Stimulated activated CD8-positive, alpha-beta memory T cell treated with anti-CD3 and anti-CD28 coated beads, Interleukin-7, amount 100 ng/mL, for 1 hour (primary cell): ENCODE measurements around the gene COL25A1.
"Not testable (repeated sequence)": the region's sequence is repeated elsewhere in the genome, so short reads cannot be mapped to it uniquely, and the experiment has no call there.

Source experiments
- DNase-seq, 2 donors: peaks; one replicate each; pipeline ENCODE4 v3.0.0-alpha.2; 2020; ENCODE audit warnings: low read depth in 2 of 2

The COL25A1 gene

DNA sequence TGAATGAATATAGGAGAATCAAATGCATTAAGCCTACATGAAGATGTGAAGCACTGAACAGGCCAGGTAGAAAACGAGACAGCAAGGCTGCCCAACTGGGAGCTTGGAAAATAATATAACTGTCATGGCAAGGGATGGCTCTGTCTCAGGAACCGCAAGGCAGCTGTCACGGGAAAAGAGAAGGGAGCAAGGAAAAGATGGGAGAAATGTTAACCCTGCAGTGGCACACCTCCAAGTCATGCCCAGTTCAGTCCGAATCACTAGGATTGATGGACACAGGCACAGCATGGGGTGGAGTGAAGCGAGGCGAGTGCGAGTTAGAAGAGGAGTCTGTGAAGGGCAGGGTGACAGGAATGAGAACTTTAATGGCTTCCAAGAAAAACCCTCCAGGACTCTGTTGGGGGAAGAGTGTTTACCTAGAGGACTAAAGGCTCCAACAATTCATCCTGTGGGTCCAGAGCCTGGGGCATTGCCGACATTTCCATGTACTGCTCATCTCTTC lies 395.5 kb downstream of the COL25A1 start:
- no peak for DNase-seq

- no peak for DNase-seq
These were observed 396.5 kb downstream of the COL25A1 start for GRCh38 chr4:108906006-108906405.

DNA sequence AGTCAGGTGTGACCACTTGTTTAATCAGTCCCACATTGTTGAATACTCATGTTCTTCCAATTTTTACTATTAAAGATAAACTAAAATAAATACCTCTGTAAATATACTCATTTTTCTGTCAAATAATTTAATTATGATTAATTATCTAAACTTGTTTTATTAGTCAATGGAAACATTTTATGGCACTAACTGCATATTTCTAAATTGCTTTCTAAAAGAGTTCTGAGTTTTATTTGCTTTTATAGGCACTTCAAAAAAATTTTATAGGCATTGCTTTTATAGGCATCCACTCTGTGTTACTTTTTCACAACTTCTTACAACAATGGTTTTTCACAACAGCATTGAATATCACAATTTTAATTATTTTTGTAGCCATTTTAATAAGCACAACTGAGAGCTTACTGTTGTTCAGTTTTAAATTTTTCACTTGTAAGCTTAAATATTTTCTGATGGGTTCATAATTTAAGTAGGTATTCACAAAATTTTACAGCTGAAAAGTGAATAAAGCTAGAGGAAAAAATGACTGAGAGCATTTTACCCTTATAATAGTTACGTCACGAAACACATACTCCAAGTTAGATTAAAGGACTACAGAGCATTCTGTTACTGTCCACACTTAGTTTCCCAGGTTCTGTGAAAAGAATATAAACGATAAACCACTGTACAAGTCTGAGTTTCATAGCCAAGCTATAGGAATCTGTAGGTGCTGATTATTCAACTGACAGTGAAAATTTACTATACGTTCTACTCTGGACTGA lies 398.8 kb downstream of the COL25A1 start:
- no peak for DNase-seq

DNA sequence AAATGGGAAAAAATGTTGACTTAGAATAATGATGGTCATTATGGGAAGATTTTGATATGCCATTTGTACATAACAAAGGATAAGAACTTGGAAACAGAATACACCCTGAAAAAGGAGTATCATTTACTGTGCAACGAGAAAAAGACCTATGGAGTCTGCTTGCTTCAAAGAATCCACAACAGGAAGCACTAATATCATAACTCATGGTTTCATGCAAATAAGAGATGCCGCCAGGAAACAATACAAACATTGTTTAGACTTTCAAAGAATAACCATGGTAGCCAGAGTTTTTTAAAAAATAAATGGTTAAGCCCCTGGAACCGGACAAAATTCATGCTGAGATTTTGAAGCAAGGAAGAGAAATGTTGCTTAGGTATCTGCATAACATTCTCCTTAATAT lies 399.7 kb downstream of the COL25A1 start:
- no peak for DNase-seq

DNA sequence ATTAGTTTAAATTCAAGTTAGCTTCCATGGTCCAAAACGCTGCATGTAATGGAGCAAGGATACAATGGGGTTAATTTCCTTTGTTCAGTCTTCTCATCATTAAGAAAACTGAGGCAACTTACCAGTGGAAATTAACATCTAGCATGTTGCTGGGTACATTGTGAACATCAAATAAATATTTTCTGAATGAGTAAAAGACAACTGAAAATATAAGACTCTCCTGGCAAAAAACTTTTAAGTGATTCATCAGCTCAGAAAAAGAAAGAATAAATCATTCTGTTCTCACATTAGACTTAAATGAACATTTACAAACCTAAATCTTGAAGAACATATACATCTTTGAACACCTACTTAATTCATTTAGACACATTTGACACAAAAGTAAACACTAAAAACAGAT lies 401.2 kb downstream of the COL25A1 start:
- DNase-seq = no peak

DNA sequence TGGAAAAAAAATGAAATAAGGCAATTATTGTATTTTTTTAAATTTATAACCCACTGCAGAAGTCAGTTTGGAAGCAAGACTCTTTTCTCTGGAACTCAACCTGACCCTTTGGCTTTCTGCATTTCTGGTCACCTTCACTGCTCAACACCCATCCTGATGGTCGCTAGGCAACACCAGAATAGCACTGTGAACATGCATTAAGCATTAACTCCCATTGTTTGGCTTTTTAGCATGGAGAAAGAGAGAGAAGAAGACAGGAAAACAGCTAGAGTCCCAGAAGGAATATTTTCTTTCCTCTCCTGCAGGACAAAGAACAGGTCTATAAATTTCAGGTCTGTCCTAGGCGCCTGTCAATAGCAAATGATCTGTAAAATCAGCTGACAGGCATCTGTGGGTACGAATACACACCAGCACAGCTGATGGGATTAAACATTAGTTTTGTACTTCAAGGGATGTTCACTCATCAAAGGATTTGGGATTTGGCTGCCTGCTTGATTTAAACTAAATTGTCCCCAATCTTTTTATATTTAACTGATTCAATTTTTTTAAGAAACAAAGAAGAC lies 402.4 kb downstream of the COL25A1 start:
- no peak for DNase-seq

- no peak for DNase-seq
These were observed 409.0 kb downstream of the COL25A1 start for GRCh38 chr4:108893468-108893867.

DNA sequence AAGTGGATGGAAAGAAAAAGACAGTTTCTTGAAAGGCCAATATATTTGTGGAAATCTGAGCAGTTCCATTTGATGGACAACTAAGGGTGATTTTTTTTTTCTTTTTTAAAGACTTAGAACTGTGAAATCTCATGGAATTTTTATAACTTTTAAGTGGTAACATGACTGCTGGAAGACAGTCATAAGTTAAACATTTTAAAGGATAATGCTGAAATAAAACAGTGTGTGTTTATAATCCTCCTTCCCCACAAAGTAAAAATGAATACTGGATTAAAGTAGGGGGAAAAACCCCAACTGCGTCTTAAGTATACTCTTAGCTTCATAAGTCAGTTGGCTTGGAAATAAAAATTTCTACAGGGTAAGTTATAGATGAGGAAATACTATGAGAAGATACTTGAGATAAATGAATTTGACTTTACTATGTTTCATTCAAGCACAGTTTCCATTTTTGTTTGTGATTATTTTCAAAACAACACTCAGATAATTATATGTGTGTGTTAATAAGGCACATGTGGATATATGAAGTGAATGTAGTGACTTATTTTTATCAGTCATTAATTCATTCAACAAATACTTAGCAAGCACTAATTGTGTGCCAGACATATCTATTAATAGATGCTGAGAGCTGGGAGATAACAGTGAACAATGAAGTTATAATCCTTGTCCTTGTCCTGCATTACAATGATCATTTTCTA lies 410.4 kb downstream of the COL25A1 start:
- DNase-seq = no peak

- no peak for DNase-seq
These were observed 412.0 kb downstream of the COL25A1 start for GRCh38 chr4:108890484-108890881.

GRCh38 chr4:108889696-108890483 lies 412.6 kb downstream of the COL25A1 start:
- DNase-seq = no peak

GRCh38 chr4:108888769-108889168 lies 413.7 kb downstream of the COL25A1 start:
- no peak for DNase-seq

DNA sequence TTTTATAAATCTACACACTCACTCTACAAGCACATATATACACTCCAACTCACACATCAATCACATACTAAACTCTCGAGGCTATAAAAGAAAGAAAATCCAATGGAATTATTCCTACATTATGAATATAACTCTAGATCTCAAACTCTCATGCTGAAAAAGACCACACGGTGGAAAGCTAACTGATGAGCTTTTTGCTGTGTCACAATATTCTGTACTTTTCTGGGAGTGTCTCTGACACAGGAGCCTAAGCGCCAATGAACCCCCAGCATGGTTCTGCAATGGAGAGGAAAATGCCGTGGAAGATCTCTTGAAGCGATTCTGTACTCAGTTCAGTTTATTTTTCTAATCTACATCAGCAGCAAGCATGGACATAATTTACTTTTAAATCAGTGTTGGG lies 415.4 kb downstream of the COL25A1 start:
- DNase-seq = no peak

DNA sequence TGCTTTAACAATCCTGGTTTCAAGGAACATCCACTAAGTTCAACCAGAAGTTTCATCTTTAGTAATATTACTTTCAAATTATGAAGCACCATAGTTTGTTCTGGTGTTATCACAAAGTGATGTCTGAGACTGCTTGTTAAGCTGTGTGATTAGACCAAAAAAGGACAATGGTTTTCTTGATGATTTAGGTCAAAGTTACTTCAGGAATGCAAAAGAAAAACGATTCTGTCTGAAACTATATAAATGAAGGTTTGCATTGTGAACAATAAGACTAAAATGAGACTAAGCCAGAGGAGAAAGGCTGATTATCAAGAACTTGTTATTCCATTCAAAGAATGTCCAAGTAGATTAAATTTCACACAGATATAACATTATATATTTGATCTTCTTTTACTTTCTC lies 417.2 kb downstream of the COL25A1 start:
- no peak for DNase-seq

DNA sequence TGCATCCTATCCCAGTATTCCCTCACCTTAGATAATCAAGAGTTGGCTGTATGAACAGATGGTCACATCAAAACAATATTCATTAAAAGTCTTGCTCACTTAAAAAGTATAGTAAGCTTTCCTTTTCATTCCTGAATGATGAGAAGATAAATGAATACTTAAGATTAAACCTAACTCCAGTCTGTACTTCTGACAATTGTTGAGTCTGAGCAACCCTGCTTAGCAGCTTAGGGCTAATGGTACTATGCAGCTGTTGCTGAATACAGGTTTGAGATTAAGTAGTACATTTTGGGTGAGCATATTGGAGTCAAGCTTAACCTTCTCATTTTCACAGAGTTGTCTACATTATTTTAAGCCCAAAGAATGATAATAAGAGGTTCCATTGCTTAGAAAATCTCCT lies 417.9 kb downstream of the COL25A1 start:
- DNase-seq = no peak

- no peak for DNase-seq
These were observed 420.5 kb downstream of the COL25A1 start for GRCh38 chr4:108881986-108882385.

- DNase-seq = no peak
These were observed 421.3 kb downstream of the COL25A1 start for GRCh38 chr4:108881190-108881589.

DNA sequence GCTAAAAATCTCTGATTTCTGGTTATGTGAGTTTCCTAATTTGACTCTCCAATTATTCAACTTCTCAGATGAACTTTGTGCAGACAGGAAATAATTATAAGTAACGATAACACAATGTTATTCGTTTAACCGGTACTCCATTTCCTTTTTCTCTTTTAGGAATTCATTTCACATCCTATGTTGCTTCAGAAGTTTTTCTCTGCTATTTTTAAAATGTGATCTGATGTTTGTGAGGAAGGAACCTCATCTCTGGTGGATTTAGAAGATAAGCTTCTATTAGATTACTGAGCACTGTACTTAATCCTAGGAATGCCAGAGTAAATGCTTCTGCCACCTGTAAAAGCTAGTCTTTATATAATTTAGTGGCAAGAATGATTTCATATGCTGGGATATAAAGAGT lies 423.7 kb downstream of the COL25A1 start:
- no peak for DNase-seq

GRCh38 chr4:108877821-108878220 lies 424.6 kb downstream of the COL25A1 start:
- no peak for DNase-seq

DNA sequence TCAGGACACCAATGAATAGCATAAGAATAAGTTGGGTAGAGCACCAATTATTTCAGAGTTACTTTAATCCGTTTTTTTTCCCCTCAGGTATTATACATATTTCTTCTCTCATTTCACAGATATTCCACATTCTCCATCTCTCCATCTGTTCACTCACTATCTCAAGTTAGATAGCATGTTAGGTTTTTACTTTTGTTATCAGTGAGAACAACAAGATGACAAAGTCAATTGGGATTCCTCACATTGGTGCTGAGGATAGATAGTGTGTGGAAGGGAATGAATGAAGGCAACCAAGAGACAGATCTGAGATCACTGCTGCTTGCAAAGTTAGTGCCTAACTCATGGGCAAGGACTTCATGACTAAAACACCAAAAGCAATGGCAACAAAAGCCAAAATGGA lies 427.7 kb downstream of the COL25A1 start:
- DNase-seq = no peak

- not testable (repeated sequence) for DNase-seq
These were observed 432.5 kb downstream of the COL25A1 start for GRCh38 chr4:108869970-108870369.

DNA sequence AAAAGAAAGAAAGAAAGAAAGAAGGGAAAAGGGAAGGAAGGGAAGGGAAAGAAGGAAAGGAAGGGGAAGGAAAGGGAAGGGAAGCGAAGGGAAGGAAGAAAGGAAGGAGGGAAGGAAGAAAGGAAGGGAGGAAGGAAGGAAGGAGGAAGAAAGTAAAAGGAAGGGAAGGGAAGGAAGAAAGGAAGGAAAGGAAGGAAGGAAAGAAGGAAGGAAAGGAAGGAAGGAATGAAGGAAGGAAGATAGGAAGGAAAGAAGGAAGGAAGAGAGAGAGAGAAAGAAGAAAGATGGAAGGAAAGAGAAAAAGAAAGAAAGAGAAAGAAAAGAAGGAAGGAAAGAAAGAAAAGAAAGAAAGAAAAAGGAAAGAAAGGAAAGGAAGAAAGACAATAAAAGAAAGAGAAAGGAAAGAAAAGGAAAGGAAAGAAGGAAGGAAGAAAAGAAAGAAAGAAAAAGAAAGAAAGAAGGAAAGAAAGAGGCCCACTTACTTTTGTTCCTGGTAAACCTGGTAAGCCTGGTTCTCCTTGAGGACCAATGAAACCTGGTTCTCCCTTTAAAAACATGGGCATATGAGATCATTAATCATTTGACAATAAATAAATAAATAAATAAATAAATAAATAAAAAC lies 433.7 kb downstream of the COL25A1 start:
- no peak for DNase-seq

DNA sequence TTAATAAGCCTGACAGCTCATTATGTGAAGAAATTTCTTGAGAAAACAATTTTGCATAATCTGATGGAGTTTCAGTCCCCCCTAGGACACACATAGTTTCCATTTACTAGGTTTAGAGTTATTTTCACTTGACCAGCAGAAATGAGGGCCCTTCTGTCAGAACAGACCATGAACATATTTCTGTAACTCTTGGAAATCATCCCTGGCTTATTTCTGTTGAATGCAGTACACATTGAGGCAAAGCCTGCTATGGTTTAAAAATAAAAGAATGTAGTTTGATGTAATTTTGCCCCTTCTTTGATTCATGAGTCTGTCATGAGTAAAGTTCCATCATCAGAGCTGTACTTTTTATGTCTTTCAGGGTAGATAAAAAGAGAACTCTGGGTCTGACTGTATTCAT lies 435.0 kb downstream of the COL25A1 start:
- DNase-seq = no peak
